Muscle of leg (tissue), 11 donors: ENCODE data around the gene CLEC6A. TPM values are rescaled to one million over a fixed set of nuclear protein-coding genes. Genes with fewer than 3 reads are reported as not detected.

Experiments
- DNase-seq: peaks from one replicate; pipeline ENCODE4 v3.0.0; 2013
- H3K27ac ChIP-seq: one replicate; pipeline ENCODE4 v1.5.1; 2013; ENCODE audit warnings: mild to moderate bottlenecking, low read length, control low read depth
- H3K27me3 ChIP-seq: one replicate; pipeline ENCODE4 v1.6.1; 2013; ENCODE audit warnings: low read length; ENCODE audit not compliant: control insufficient read depth, insufficient read depth
- H3K36me3 ChIP-seq: one replicate; pipeline ENCODE4 v1.6.1; 2013; ENCODE audit warnings: low read length; ENCODE audit not compliant: control insufficient read depth, insufficient read depth
- H3K4me1 ChIP-seq: one replicate; pipeline ENCODE4 v1.6.1; 2013; ENCODE audit warnings: low read length; ENCODE audit not compliant: control insufficient read depth, insufficient read depth
- H3K4me3 ChIP-seq: one replicate; pipeline ENCODE4 v1.5.1; 2013; ENCODE audit warnings: low read length, control low read depth
- H3K9me3 ChIP-seq: replicated peaks from 2 replicates; pipeline ENCODE4 v1.6.1; 2013; ENCODE audit warnings: low read depth, low read length; ENCODE audit not compliant: control insufficient read depth
- WGBS: methylation state at CpG from one replicate; pipeline ENCODE4 v1.1.5; 2013; ENCODE audit warnings: missing lambda C conversion rate; ENCODE audit not compliant: insufficient coverage; 5-methylcytosine and 5-hydroxymethylcytosine counted together
- polyA plus RNA-seq, 8 donors: library from polyadenylated mRNA; unstranded; fragments of 120-200 nt; gene quantifications; one replicate each; pipeline versions ENCODE4 v1.2.1 to v1.2.3, GENCODE V29; 2013; ENCODE audit warnings: inconsistent platforms in 1 of 8, low replicate concordance in 1 of 8; ENCODE audit not compliant: insufficient read length in 8 of 8, insufficient read depth in 1 of 8
- total RNA-seq: library from RNA; stranded (reverse); fragments of 120-200 nt; gene quantifications from one replicate; pipeline ENCODE4 v1.2.4, GENCODE V29; 2013

CLEC6A gene
- total and polyA plus RNA-seq, 9 donors = not detected

GRCh38 chr12:8453796-8454195, 2.0 kb upstream of the CLEC6A start:
- no peaks in the 10 kb centered on the region for H3K9me3 ChIP-seq
- no CpG with 5 or more reads among the region's 1 CpG for WGBS
- no peak overlapping the region for H3K27ac ChIP-seq
- H3K36me3 ChIP-seq = no peaks in the 10 kb centered on the region
- DNase-seq = no peak
- no peak overlapping the region for H3K4me3 ChIP-seq
- no peaks in the 10 kb centered on the region for H3K4me1 ChIP-seq
- H3K27me3 ChIP-seq = no peaks in the 10 kb centered on the region

- H3K27me3 ChIP-seq = no peaks in the 10 kb centered on the region
- no peaks in the 10 kb centered on the region for H3K36me3 ChIP-seq
- no peaks in the 10 kb centered on the region for H3K9me3 ChIP-seq
- DNase-seq = no peak
- no peak overlapping the region for H3K27ac ChIP-seq
- no peaks in the 10 kb centered on the region for H3K4me1 ChIP-seq
- H3K4me3 ChIP-seq = no peak overlapping the region
These were observed 491 bp upstream of the CLEC6A start for GRCh38 chr12:8455271-8455670.

GRCh38 chr12:8461426-8461825, 5.7 kb downstream of the CLEC6A start:
- DNase-seq = no peak
- no peaks in the 10 kb centered on the region for H3K9me3 ChIP-seq

GRCh38 chr12:8465301-8465996, 9.7 kb downstream of the CLEC6A start:
- Histone ChIP-seq H3K27me3 (no peaks in the 10 kb centered on the region), H3K27ac (no peak overlapping the region), H3K4me3 (no peak overlapping the region), H3K4me1 (no peaks in the 10 kb centered on the region), H3K36me3 (no peaks in the 10 kb centered on the region), H3K9me3 (no peaks in the 10 kb centered on the region)
- no peak for DNase-seq
- no CpG with 5 or more reads among the region's 2 CpGs for WGBS

More at GRCh38 chr12:8461426-8461825, 5.7 kb downstream of the CLEC6A start:
- Histone ChIP-seq H3K4me1 (no peaks in the 10 kb centered on the region), H3K36me3 (no peaks in the 10 kb centered on the region), H3K27ac (no peak overlapping the region), H3K27me3 (no peaks in the 10 kb centered on the region), H3K4me3 (no peak overlapping the region)
- 92% methylated on average over 2 of the region's 2 CpGs for WGBS

GRCh38 chr12:8466241-8466640, 10.5 kb downstream of the CLEC6A start:
- no peak for DNase-seq
- H3K27me3 ChIP-seq = no peaks in the 10 kb centered on the region
- H3K27ac ChIP-seq = no peak overlapping the region
- H3K9me3 ChIP-seq = no peaks in the 10 kb centered on the region
- no peak overlapping the region for H3K4me3 ChIP-seq
- no peaks in the 10 kb centered on the region for H3K4me1 ChIP-seq
- H3K36me3 ChIP-seq = no peaks in the 10 kb centered on the region

GRCh38 chr12:8471090-8471489, 15.3 kb downstream of the CLEC6A start:
- no peaks in the 10 kb centered on the region for H3K9me3 ChIP-seq
- no peak overlapping the region for H3K4me3 ChIP-seq
- no peaks in the 10 kb centered on the region for H3K4me1 ChIP-seq
- no peak for DNase-seq
- H3K36me3 ChIP-seq = no peaks in the 10 kb centered on the region
- WGBS = no CpG with 5 or more reads among the region's 1 CpG
- no peaks in the 10 kb centered on the region for H3K27me3 ChIP-seq
- H3K27ac ChIP-seq = no peak overlapping the region

- no peaks in the 10 kb centered on the region for H3K4me1 ChIP-seq
These were observed 19.9 kb downstream of the CLEC6A start for GRCh38 chr12:8475508-8476203.

GRCh38 chr12:8482571-8483061, 26.9 kb downstream of the CLEC6A start:
- H3K4me3 ChIP-seq = no peak overlapping the region
- DNase-seq = no peak
- H3K27ac ChIP-seq = no peak overlapping the region
- H3K4me1 ChIP-seq = no peaks in the 10 kb centered on the region
- H3K9me3 ChIP-seq = no peaks in the 10 kb centered on the region
- WGBS = 64% methylated on average over 1 of the region's 2 CpGs
- no peaks in the 10 kb centered on the region for H3K27me3 ChIP-seq
- no peaks in the 10 kb centered on the region for H3K36me3 ChIP-seq

More at GRCh38 chr12:8475508-8476203, 19.9 kb downstream of the CLEC6A start:
- DNase-seq = no peak
- no peaks in the 10 kb centered on the region for H3K9me3 ChIP-seq
- no peaks in the 10 kb centered on the region for H3K36me3 ChIP-seq
- no peak overlapping the region for H3K4me3 ChIP-seq
- H3K27ac ChIP-seq = no peak overlapping the region
- no peaks in the 10 kb centered on the region for H3K27me3 ChIP-seq

- Histone ChIP-seq H3K4me1 (no peaks in the 10 kb centered on the region), H3K4me3 (no peak overlapping the region), H3K27ac (no peak overlapping the region), H3K36me3 (no peaks in the 10 kb centered on the region), H3K27me3 (no peaks in the 10 kb centered on the region), H3K9me3 (no peaks in the 10 kb centered on the region)
- no peak for DNase-seq
These were observed 27.3 kb downstream of the CLEC6A start for GRCh38 chr12:8483079-8483478.

- no peak overlapping the region for H3K27ac ChIP-seq
- peak; percentile 33 for DNase-seq
- H3K9me3 ChIP-seq = no peaks in the 10 kb centered on the region
- no peak overlapping the region for H3K4me3 ChIP-seq
- no peaks in the 10 kb centered on the region for H3K36me3 ChIP-seq
- H3K4me1 ChIP-seq = no peaks in the 10 kb centered on the region
- 73% methylated on average over 1 of the region's 5 CpGs for WGBS
- no peaks in the 10 kb centered on the region for H3K27me3 ChIP-seq
These were observed 36.1 kb downstream of the CLEC6A start for GRCh38 chr12:8491646-8492530.
